Epithelial cell of prostate (primary cell): ENCODE results near the gene RANBP3.

Experiments
- DNase-seq: peaks from one replicate; pipeline ENCODE4 v3.0.0-alpha.2; 2011; ENCODE audit warnings: low read depth, low spot score
- H3K27ac ChIP-seq: fragments of 450-650 bp; 2 replicates; pipeline ENCODE4 v1.5.1; 2017; ENCODE audit warnings: mild to moderate bottlenecking

Gene RANBP3

GRCh38 chr19:5932609-5933262 lies 45.2 kb downstream of the RANBP3 start:
- DNase-seq = no peak
- no peak overlapping the region for H3K27ac ChIP-seq

- H3K27ac ChIP-seq = no peak overlapping the region
- DNase-seq = no peak
Measured at GRCh38 chr19:5932146-5932545, 45.8 kb downstream of the RANBP3 start.

- H3K27ac ChIP-seq = no peak overlapping the region
- no peak for DNase-seq
Measured at GRCh38 chr19:5931251-5931650, 46.7 kb downstream of the RANBP3 start.

GRCh38 chr19:5929625-5930024 lies 48.3 kb downstream of the RANBP3 start:
- no peak overlapping the region for H3K27ac ChIP-seq
- DNase-seq = no peak

- no peak overlapping the region for H3K27ac ChIP-seq
Measured at GRCh38 chr19:5929179-5929578, 48.8 kb downstream of the RANBP3 start.

GRCh38 chr19:5927441-5927821 lies 50.5 kb downstream of the RANBP3 start:
- no peak overlapping the region for H3K27ac ChIP-seq
- no peak for DNase-seq

More at GRCh38 chr19:5929179-5929578, 48.8 kb downstream of the RANBP3 start:
- no peak for DNase-seq

- DNase-seq = no peak
- H3K27ac ChIP-seq = no peak overlapping the region
Measured at GRCh38 chr19:5926641-5927440, 51.1 kb downstream of the RANBP3 start.

GRCh38 chr19:5925830-5926427 lies 52.0 kb downstream of the RANBP3 start:
- no peak for DNase-seq
- no peak overlapping the region for H3K27ac ChIP-seq

GRCh38 chr19:5923356-5923755 lies 54.6 kb downstream of the RANBP3 start:
- no peak for DNase-seq
- H3K27ac ChIP-seq = no peak overlapping the region

- DNase-seq = no peak
Measured at GRCh38 chr19:5922161-5922545, 55.8 kb downstream of the RANBP3 start.

GRCh38 chr19:5921516-5922160 lies 56.3 kb downstream of the RANBP3 start:
- no peak for DNase-seq
- no peak overlapping the region for H3K27ac ChIP-seq

More at GRCh38 chr19:5922161-5922545, 55.8 kb downstream of the RANBP3 start:
- H3K27ac ChIP-seq = no peak overlapping the region

GRCh38 chr19:5918463-5919079 lies 59.4 kb downstream of the RANBP3 start:
- H3K27ac ChIP-seq = no peak overlapping the region
- DNase-seq = no peak

GRCh38 chr19:5917431-5918107 lies 60.4 kb downstream of the RANBP3 start:
- no peak for DNase-seq
- no peak overlapping the region for H3K27ac ChIP-seq

GRCh38 chr19:5916181-5916708 lies 61.7 kb downstream of the RANBP3 start:
- no peak for DNase-seq
- no peak overlapping the region for H3K27ac ChIP-seq

- DNase-seq = no peak
- H3K27ac ChIP-seq = no peak overlapping the region
Measured at GRCh38 chr19:5915782-5916165, 62.2 kb downstream of the RANBP3 start.

- H3K27ac ChIP-seq = no peak overlapping the region
- DNase-seq = no peak
Measured at GRCh38 chr19:5914946-5915781, 62.8 kb downstream of the RANBP3 start.

GRCh38 chr19:5914358-5914774 lies 63.6 kb downstream of the RANBP3 start:
- DNase-seq = no peak
- H3K27ac ChIP-seq = no peak overlapping the region

GRCh38 chr19:5913739-5914357 lies 64.1 kb downstream of the RANBP3 start, which contains the start of gene CAPS:
Gene CAPS, plus strand, starts transcription at chr19:5914254. Its CDS starts 153 bp downstream, at chr19:5914407.
- H3K27ac ChIP-seq = no peak within 1 kb of the TSS
- peak; percentile 18 for DNase-seq
